GM04504 (cell line): ENCODE measurements around the gene LSM4.

ENCODE experiments used
- DNase-seq: peaks from one replicate; pipeline ENCODE4 v3.0.0-alpha.2; 2012; ENCODE audit warnings: low read depth

The LSM4 gene

GRCh38 chr19:18278521-18279265 lies 44.2 kb downstream of the LSM4 start:
- no peak for DNase-seq

- peak; percentile 83 for DNase-seq
Measured at GRCh38 chr19:18274781-18275356, 48.0 kb downstream of the LSM4 start.

GRCh38 chr19:18274219-18274780 lies 48.6 kb downstream of the LSM4 start, which contains the start of gene IQCN:
Gene IQCN (minus strand): TSS chr19:18274452. CDS start chr19:18269478, 4,974 bp downstream.
- no peak for DNase-seq

- DNase-seq: no peak
Measured at GRCh38 chr19:18273561-18274218, 49.2 kb downstream of the LSM4 start.

GRCh38 chr19:18271433-18271841 lies 51.4 kb downstream of the LSM4 start:
- no peak for DNase-seq

GRCh38 chr19:18270326-18270725 lies 52.5 kb downstream of the LSM4 start:
- no peak for DNase-seq

GRCh38 chr19:18269070-18269723 lies 53.7 kb downstream of the LSM4 start:
- no peak for DNase-seq

- DNase-seq: no peak
Measured at GRCh38 chr19:18266771-18267686, 55.8 kb downstream of the LSM4 start.

- DNase-seq: no peak
Measured at GRCh38 chr19:18265582-18265981, 57.3 kb downstream of the LSM4 start.

- no peak for DNase-seq
Measured at GRCh38 chr19:18264971-18265540, 57.8 kb downstream of the LSM4 start.

- DNase-seq: no peak
Measured at GRCh38 chr19:18264137-18264854, 58.6 kb downstream of the LSM4 start.

GRCh38 chr19:18263324-18264136 lies 59.3 kb downstream of the LSM4 start:
- no peak for DNase-seq

- no peak for DNase-seq
Measured at GRCh38 chr19:18262917-18263316, 60.0 kb downstream of the LSM4 start.

- no peak for DNase-seq
Measured at GRCh38 chr19:18262144-18262543, 60.7 kb downstream of the LSM4 start.

- DNase-seq: no peak
Measured at GRCh38 chr19:18261474-18261873, 61.4 kb downstream of the LSM4 start.

- DNase-seq: no peak
Measured at GRCh38 chr19:18259893-18260292, 63.0 kb downstream of the LSM4 start.

- no peak for DNase-seq
Measured at GRCh38 chr19:18257503-18258470, 65.1 kb downstream of the LSM4 start.
